HFF-Myc (cell line): ENCODE measurements around the gene VTI1A.

ENCODE experiments used
- DNase-seq: peaks from one replicate; pipeline ENCODE4 v3.0.0-alpha.2; 2011; ENCODE audit warnings: low read depth; ENCODE audit errors: extremely low read depth
- H3K4me3 ChIP-seq: replicated peaks from 2 replicates; pipeline ENCODE4 v1.5.1; 2011; ENCODE audit warnings: low read depth, mild to moderate bottlenecking, control low read depth, low read length
- CTCF ChIP-seq: IDR thresholded peaks from 2 replicates; pipeline ENCODE4 v1.5.1; 2012; ENCODE audit warnings: mild to moderate bottlenecking, low read depth, low read length, control low read depth; ENCODE audit errors: missing control alignments

VTI1A gene

GRCh38 chr10:112838784-112839481, 391.9 kb downstream of the VTI1A start:
- TF ChIP-seq CTCF: no peak
- no peak for DNase-seq
- no peak overlapping the region for H3K4me3 ChIP-seq

- no peak for DNase-seq
- H3K4me3 ChIP-seq: no peak overlapping the region
- no peak for TF ChIP-seq CTCF
Observed at GRCh38 chr10:112839928-112840654, 393.1 kb downstream of the VTI1A start.

GRCh38 chr10:112841549-112841948, 394.5 kb downstream of the VTI1A start:
- no peak for DNase-seq
- no peak overlapping the region for H3K4me3 ChIP-seq
- no peak for TF ChIP-seq CTCF

GRCh38 chr10:112842832-112843360, 395.9 kb downstream of the VTI1A start:
- no peak for DNase-seq
- no peak for TF ChIP-seq CTCF
- H3K4me3 ChIP-seq: no peak overlapping the region

- DNase-seq: no peak
- no peak overlapping the region for H3K4me3 ChIP-seq
- TF ChIP-seq CTCF: no peak
Observed at GRCh38 chr10:112843623-112844022, 396.6 kb downstream of the VTI1A start.

GRCh38 chr10:112844681-112845544, 397.9 kb downstream of the VTI1A start:
- TF ChIP-seq CTCF: no peak
- no peak overlapping the region for H3K4me3 ChIP-seq
- DNase-seq: no peak
